ENCODE results near the gene ETV5. TPM values are rescaled to one million over a fixed set of nuclear protein-coding genes. Genes with fewer than 3 reads are reported as not detected.

Gene ETV5
- total and polyA plus RNA-seq, 2 of the 4 experiments (the other 2 are of a cell fraction): 15.7 to 20.1 TPM

DNA sequence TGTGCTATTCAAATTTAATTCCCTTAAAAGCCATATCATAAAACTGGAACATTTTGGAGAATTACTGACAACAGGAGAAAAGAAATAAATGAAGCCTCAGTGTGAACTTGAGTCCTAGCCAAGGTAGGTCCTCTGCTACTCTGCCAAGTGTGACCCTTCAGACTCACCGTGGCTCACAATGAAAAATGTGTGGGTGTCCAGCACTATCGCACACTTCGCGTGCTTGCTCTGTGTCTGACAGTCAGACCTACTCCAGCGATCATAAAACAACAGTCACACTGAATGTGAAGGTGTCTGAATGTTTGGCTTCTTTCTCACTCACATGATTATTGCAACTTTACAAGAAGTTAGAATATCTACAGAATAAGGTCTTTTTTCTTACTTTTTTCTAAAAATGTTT lies 105.3 kb downstream of the ETV5 start:
- Histone ChIP-seq H2AK5ac (ENCODE audit: low read depth, low read length) (no peak overlapping the region), H3K9me3 (ENCODE audit: control insufficient read depth, insufficient read depth, low read length) (no peaks in the 10 kb centered on the region), H2BK120ac (ENCODE audit: low read depth, low read length) (no peak overlapping the region), H3K23ac (ENCODE audit: low read depth, low read length) (no peak overlapping the region), H2BK15ac (ENCODE audit: low read depth, low read length) (no peak overlapping the region), H3K14ac (replicated peaks; ENCODE audit: low read depth, low read length) (no peak overlapping the region), H3K79me1 (ENCODE audit: low read depth in 1 of 2, low read length in 2 of 2) (no peaks in the 10 kb centered on the region), H2AK9ac (replicated peaks; ENCODE audit: low read depth, low read length, poor library complexity) (no peak overlapping the region), H3K9me1 (ENCODE audit: insufficient read depth, low read length) (no peaks in the 10 kb centered on the region), H3K4ac (ENCODE audit: low read depth, low read length) (no peak overlapping the region), H2BK20ac (ENCODE audit: low read depth, low read length) (no peak overlapping the region), H4K91ac (ENCODE audit: insufficient read depth, low read depth, low read length) (no peak overlapping the region), H3K27ac (ENCODE audit: insufficient read depth, low read length) (no peak overlapping the region), H3K4me2 (ENCODE audit: low read depth, low read length) (no peak overlapping the region), H3K9ac (ENCODE audit: low read depth, low read length) (no peak overlapping the region), H3K36me3 (ENCODE audit: control insufficient read depth, insufficient read depth, low read length) (no peaks in the 10 kb centered on the region), H3K4me3 (ENCODE audit: insufficient read depth, low read depth, low read length) (no peak overlapping the region), H4K8ac (ENCODE audit: low read depth in 2 of 2, low read length in 2 of 2) (no peak overlapping the region), H4K5ac (ENCODE audit: low read depth, low read length) (no peak overlapping the region), H3K56ac (ENCODE audit: extremely low read depth, insufficient read depth, low read length) (no peak overlapping the region), H3K18ac (ENCODE audit: low read depth, low read length) (peak overlapping the region; percentile 36; the same call in 1 of the 2 replicates), H3K4me1 (ENCODE audit: control insufficient read depth, insufficient read depth, low read length) (no peaks in the 10 kb centered on the region; the same call in 1 of the 2 replicates), H3K27me3 (ENCODE audit: control insufficient read depth, insufficient read depth, low read length) (peaks cover 8% of the 10 kb centered on the region), H2AFZ (replicated peaks; ENCODE audit: low read length, poor library complexity) (no peak overlapping the region), H2BK5ac (ENCODE audit: low read depth, low read length, poor library complexity, severe bottlenecking) (no peak overlapping the region), H4K20me1 (ENCODE audit: insufficient read depth, low read length) (no peaks in the 10 kb centered on the region)
- no peak for ATAC-seq (ENCODE audit: low read depth)
- POLR2A ChIA-PET (ENCODE audit: unreplicated experiment): no interaction called here
- intact Hi-C loops (cut with micrococcal nuclease) (no loop called here), dilution Hi-C loops (cut with HindIII; ENCODE audit: low sequenced_read_pairs, unreplicated experiment) (no loop called here), in situ Hi-C loops (cut with MboI; ENCODE audit: low sequenced_read_pairs) (no loop called here)
- no TSS peak for BruUV-seq (replicated peaks)
- no CpG with 5 or more reads among the region's 5 CpGs for WGBS, 2 experiments (ENCODE audit: extremely low coverage in 2 of 2, insufficient read length in 1 of 2)
- CTCF ChIA-PET: interaction anchor here (1.0 to 1.7 kb wide), 2 partner anchors 11 to 18 kb away, joined by 3 to 7 read pairs; no protein-coding TSS in a partner anchor
- TF ChIP-seq, protein P1, sequence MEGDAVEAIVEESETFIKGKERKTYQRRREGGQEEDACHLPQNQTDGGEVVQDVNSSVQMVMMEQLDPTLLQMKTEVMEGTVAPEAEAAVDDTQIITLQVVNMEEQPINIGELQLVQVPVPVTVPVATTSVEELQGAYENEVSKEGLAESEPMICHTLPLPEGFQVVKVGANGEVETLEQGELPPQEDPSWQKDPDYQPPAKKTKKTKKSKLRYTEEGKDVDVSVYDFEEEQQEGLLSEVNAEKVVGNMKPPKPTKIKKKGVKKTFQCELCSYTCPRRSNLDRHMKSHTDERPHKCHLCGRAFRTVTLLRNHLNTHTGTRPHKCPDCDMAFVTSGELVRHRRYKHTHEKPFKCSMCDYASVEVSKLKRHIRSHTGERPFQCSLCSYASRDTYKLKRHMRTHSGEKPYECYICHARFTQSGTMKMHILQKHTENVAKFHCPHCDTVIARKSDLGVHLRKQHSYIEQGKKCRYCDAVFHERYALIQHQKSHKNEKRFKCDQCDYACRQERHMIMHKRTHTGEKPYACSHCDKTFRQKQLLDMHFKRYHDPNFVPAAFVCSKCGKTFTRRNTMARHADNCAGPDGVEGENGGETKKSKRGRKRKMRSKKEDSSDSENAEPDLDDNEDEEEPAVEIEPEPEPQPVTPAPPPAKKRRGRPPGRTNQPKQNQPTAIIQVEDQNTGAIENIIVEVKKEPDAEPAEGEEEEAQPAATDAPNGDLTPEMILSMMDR (conservative IDR thresholded peaks at IDR 0.05; ENCODE audit: low read depth, low read length): no peak
- TF ChIP-seq, protein P2, sequence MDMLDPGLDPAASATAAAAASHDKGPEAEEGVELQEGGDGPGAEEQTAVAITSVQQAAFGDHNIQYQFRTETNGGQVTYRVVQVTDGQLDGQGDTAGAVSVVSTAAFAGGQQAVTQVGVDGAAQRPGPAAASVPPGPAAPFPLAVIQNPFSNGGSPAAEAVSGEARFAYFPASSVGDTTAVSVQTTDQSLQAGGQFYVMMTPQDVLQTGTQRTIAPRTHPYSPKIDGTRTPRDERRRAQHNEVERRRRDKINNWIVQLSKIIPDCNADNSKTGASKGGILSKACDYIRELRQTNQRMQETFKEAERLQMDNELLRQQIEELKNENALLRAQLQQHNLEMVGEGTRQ (IDR thresholded peaks at IDR 0.05; ENCODE audit: low read depth, low read length): no peak
- TF ChIP-seq RFX5 (IDR thresholded peaks at IDR 0.05; ENCODE audit: low read depth, low read length) (no peak), RCOR1 (IDR thresholded peaks at IDR 0.05; ENCODE audit: insufficient replicate concordance, low read length) (no peak), NFE2L2 (IDR thresholded peaks at IDR 0.05; ENCODE audit: low read depth, low read length) (no peak), MXI1 (IDR thresholded peaks at IDR 0.05; ENCODE audit: borderline replicate concordance, low read depth, low read length) (no peak), RAD21 (IDR thresholded peaks at IDR 0.05; ENCODE audit: low read length) (no peak), CHD1 (IDR thresholded peaks at IDR 0.05; ENCODE audit: low read depth, low read length) (no peak), FOS (IDR thresholded peaks at IDR 0.05; ENCODE audit: low read depth, low read length) (no peak), MAZ (IDR thresholded peaks at IDR 0.05; ENCODE audit: borderline replicate concordance, low read depth, low read length) (no peak), CEBPB (IDR thresholded peaks at IDR 0.05; ENCODE audit: low read depth, low read length) (no peak), MAFK (IDR thresholded peaks at IDR 0.05; ENCODE audit: low read depth, low read length) (no peak)
- no peak for DNase-seq

Measured in IMR-90 (cell line).